ENCODE measurements around the gene SLC44A1. TPM values are rescaled to one million over a fixed set of nuclear protein-coding genes. Genes with fewer than 3 reads are reported as not detected.

Gene SLC44A1
- total and polyA plus RNA-seq, 2 of the 13 experiments (the other 11 are each of a cell fraction or from before 2014, with no cell fraction given): 21.4 to 40.8 TPM

GRCh38 chr9:105281926-105282325 lies 37.5 kb downstream of the SLC44A1 start:
- H3K79me2 ChIP-seq (ENCODE audit: insufficient read depth, low read length): peaks cover 32% of the 10 kb centered on the region
- H2AFZ ChIP-seq (ENCODE audit: low read length): no peak overlapping the region
- H3K36me3 ChIP-seq (replicated peaks in 1 of 2; ENCODE audit: control insufficient read depth in 1 of 2, insufficient read depth in 2 of 2, low read length in 2 of 2): no peaks in the 10 kb centered on the region
- BruUV-seq (replicated peaks): no TSS peak
- no peak for TF ChIP-seq ZNF768 (CRISPR knock-in tag; IDR thresholded peaks at IDR 0.05)
- no peak for TF ChIP-seq GRHL1 (CRISPR knock-in tag; conservative IDR thresholded peaks at IDR 0.05)
- H3K27ac ChIP-seq (ENCODE audit: extremely low read length, insufficient read depth, low read length): no peak overlapping the region
- ATAC-seq (no peak), FAIRE-seq (no peak), DNase-seq (ENCODE audit: low spot score) (no peak)
- H3K4me2 ChIP-seq (ENCODE audit: low read depth, low read length): no peak overlapping the region
- no peaks in the 10 kb centered on the region for H3K9me3 ChIP-seq (ENCODE audit: low read length)
- ChIA-PET POLR2A (interaction anchor here (1.8 to 1.9 kb wide), 2 partner anchors 9 to 30 kb away, joined by 5 read pairs; no protein-coding TSS in a partner anchor), CTCF (ENCODE audit: low intra/inter-chr PET ratio, low total read pairs) (no interaction called here)
- in situ Hi-C loops (cut with HindIII; ENCODE audit: extremely low pct_ligation_motif_present, low pct_unique_long_range_greater_than_20kb) (no loop called here), intact Hi-C loops (cut with micrococcal nuclease; ENCODE audit: unreplicated experiment) (no loop called here)
- no peak overlapping the region for H3K4me3 ChIP-seq (replicated peaks in 1 of 3; ENCODE audit: insufficient read depth in 1 of 3, low read depth in 2 of 3, low read length in 3 of 3)
- H3K4me1 ChIP-seq (ENCODE audit: insufficient read depth, low read length): peaks cover 27% of the 10 kb centered on the region
- H3K27me3 ChIP-seq (ENCODE audit: control insufficient read depth in 1 of 2, insufficient read depth in 2 of 2, low read length in 2 of 2): no peaks in the 10 kb centered on the region
- no peaks in the 10 kb centered on the region for H4K20me1 ChIP-seq (ENCODE audit: insufficient read depth, low read length)
- WGBS (ENCODE audit: low lambda C conversion rate): 100% methylated on average over 1 of the region's 1 CpG
- H3K9ac ChIP-seq (ENCODE audit: insufficient read depth, low read depth, low read length): no peak overlapping the region

- intact Hi-C loops (cut with micrococcal nuclease; ENCODE audit: unreplicated experiment) (no loop called here), in situ Hi-C loops (cut with HindIII; ENCODE audit: extremely low pct_ligation_motif_present, low pct_unique_long_range_greater_than_20kb) (no loop called here)
- no TSS peak for BruUV-seq (replicated peaks)
- H3K4me1 ChIP-seq (ENCODE audit: insufficient read depth, low read length): peaks cover 27% of the 10 kb centered on the region
- H3K27ac ChIP-seq (ENCODE audit: extremely low read length, insufficient read depth, low read length): peak overlapping the region; percentile 49
- DNase-seq (ENCODE audit: low spot score): no peak
- H3K36me3 ChIP-seq (replicated peaks in 1 of 2; ENCODE audit: control insufficient read depth in 1 of 2, insufficient read depth in 2 of 2, low read length in 2 of 2): no peaks in the 10 kb centered on the region
- H3K27me3 ChIP-seq (ENCODE audit: control insufficient read depth in 1 of 2, insufficient read depth in 2 of 2, low read length in 2 of 2): no peaks in the 10 kb centered on the region
- no peak overlapping the region for H3K9ac ChIP-seq (ENCODE audit: insufficient read depth, low read depth, low read length)
- ATAC-seq: no peak
- H3K4me3 ChIP-seq (replicated peaks in 1 of 3; ENCODE audit: insufficient read depth in 1 of 3, low read depth in 2 of 3, low read length in 3 of 3): no peak overlapping the region
- ChIA-PET CTCF (ENCODE audit: low intra/inter-chr PET ratio, low total read pairs) (no interaction called here), POLR2A (interaction anchor here (1.9 kb wide), 1 partner anchor 8 kb away, joined by 5 read pairs; no protein-coding TSS in a partner anchor)
- H3K4me2 ChIP-seq (ENCODE audit: low read depth, low read length): no peak overlapping the region
- H3K79me2 ChIP-seq (ENCODE audit: insufficient read depth, low read length): peaks cover 32% of the 10 kb centered on the region
- H3K9me3 ChIP-seq (ENCODE audit: low read length): no peaks in the 10 kb centered on the region
- 87% methylated on average over 7 of the region's 7 CpGs for WGBS (ENCODE audit: low lambda C conversion rate)
- FAIRE-seq: no peak
- no peak overlapping the region for H2AFZ ChIP-seq (ENCODE audit: low read length)
- H4K20me1 ChIP-seq (ENCODE audit: insufficient read depth, low read length): no peaks in the 10 kb centered on the region
- no peak for TF ChIP-seq ZNF256 (CRISPR knock-in tag; conservative IDR thresholded peaks at IDR 0.05)
- TF ChIP-seq IRF9 (CRISPR knock-in tag; IDR thresholded peaks at IDR 0.05; ENCODE audit: borderline replicate concordance): no peak
- TF ChIP-seq FOXO1 (CRISPR knock-in tag; IDR thresholded peaks at IDR 0.05): no peak
- no peak for TF ChIP-seq ZZZ3 (CRISPR knock-in tag; IDR thresholded peaks at IDR 0.05; ENCODE audit: borderline replicate concordance)
- no peak for TF ChIP-seq ZNF235 (CRISPR knock-in tag; IDR thresholded peaks at IDR 0.05; ENCODE audit: borderline replicate concordance)
- no peak for TF ChIP-seq RFX3 (CRISPR knock-in tag; IDR thresholded peaks at IDR 0.05)
- TF ChIP-seq HOMEZ (CRISPR knock-in tag; IDR thresholded peaks at IDR 0.05; ENCODE audit: low read depth): 0 out of 2 replicates have a peak, but pooled peaks have one; percentile 25
- 0 out of 2 replicates have a peak, but pooled peaks have one; percentile 16 for TF ChIP-seq ZNF644 (CRISPR knock-in tag; IDR thresholded peaks at IDR 0.05; ENCODE audit: low read depth)
- TF ChIP-seq TBP (CRISPR knock-in tag; IDR thresholded peaks at IDR 0.05): no peak
These were observed 38.6 kb downstream of the SLC44A1 start for GRCh38 chr9:105282870-105283621.
